A673 (cell line): ENCODE results near the gene COMP. TPM values are rescaled to one million over a fixed set of nuclear protein-coding genes. Genes with fewer than 3 reads are reported as not detected.

Experiments used
- BruUV-seq: library from RNA; stranded (reverse); fragments of 400-500 nt; replicated peaks from 2 replicates; lab custom pipeline; 2021; lab: Mats Ljungman, UMichigan
- CTCF ChIA-PET: fragments of 300-600 bp; sonication (Branson Sonifier 250); formaldehyde crosslinking; loops from one replicate; lab custom pipeline; 2022; ENCODE audit warnings: antibody characterized with exemption; lab: Charles Lee
- POLR2A ChIA-PET: fragments of 300-600 bp; sonication (Branson Sonifier 250); formaldehyde crosslinking; loops from one replicate; lab custom pipeline; 2022; ENCODE audit warnings: antibody characterized with exemption; ENCODE audit not compliant: low non-redundant PET; lab: Charles Lee
- DNase-seq: peaks from one replicate; pipeline ENCODE4 v3.0.0-alpha.2; 2015; ENCODE audit warnings: low spot score
- H3K27ac ChIP-seq: fragments of 200-600 bp; sonication (generic); 2 replicates; pipeline ENCODE4 v1.5.1; 2016; ENCODE audit warnings: mixed run types, low read depth, mild to moderate bottlenecking, mixed read lengths, antibody characterized with exemption, low read length; ENCODE audit not compliant: poor library complexity, severe bottlenecking
- H3K27me3 ChIP-seq: fragments of 200-600 bp; sonication (generic); replicated peaks from 2 replicates; pipeline ENCODE4 v1.6.1; 2017; ENCODE audit warnings: mixed run types, low read depth, mild to moderate bottlenecking, mixed read lengths, antibody characterized with exemption, low read length; ENCODE audit not compliant: insufficient read depth, poor library complexity
- H3K36me3 ChIP-seq: fragments of 200-600 bp; sonication (generic); 2 replicates; pipeline ENCODE4 v1.6.1; 2016; ENCODE audit warnings: mixed run types, mild to moderate bottlenecking, mixed read lengths, antibody characterized with exemption, low read length; ENCODE audit not compliant: insufficient read depth, poor library complexity, severe bottlenecking
- H3K4me1 ChIP-seq: fragments of 200-600 bp; sonication (generic); 2 replicates; pipeline ENCODE4 v1.6.1; 2017; ENCODE audit warnings: mixed run types, mild to moderate bottlenecking, mixed read lengths, antibody characterized with exemption, low read length; ENCODE audit not compliant: insufficient read depth, poor library complexity, severe bottlenecking
- H3K4me3 ChIP-seq: fragments of 200-600 bp; sonication (generic); 2 replicates; pipeline ENCODE4 v1.5.1; 2016; ENCODE audit warnings: low read depth, mixed run types, mild to moderate bottlenecking, mixed read lengths, low read length; ENCODE audit not compliant: poor library complexity, severe bottlenecking
- H3K9me3 ChIP-seq: fragments of 200-600 bp; sonication (generic); 2 replicates; pipeline ENCODE4 v1.6.1; 2016; ENCODE audit warnings: mixed run types, low read depth, mild to moderate bottlenecking, mixed read lengths, antibody characterized with exemption, low read length; ENCODE audit not compliant: poor library complexity, severe bottlenecking
- CTCF ChIP-seq: fragments of 300-800, 200-600 bp; sonication (generic); conservative IDR thresholded peaks from 2 replicates; pipeline ENCODE4 v1.5.1; 2017; ENCODE audit warnings: low read depth, mild to moderate bottlenecking, antibody characterized with exemption, low read length, moderate library complexity, mixed read lengths
- EZH2 ChIP-seq: fragments of 200-600 bp; sonication (generic); IDR thresholded peaks from 2 replicates; pipeline ENCODE4 v1.6.1; 2017; ENCODE audit warnings: borderline replicate concordance, low read depth, mild to moderate bottlenecking, mixed read lengths, antibody characterized with exemption, low read length; ENCODE audit not compliant: poor library complexity, severe bottlenecking
- intact Hi-C: fragments of 100-400 bp; cut with micrococcal nuclease; formaldehyde crosslinking; loops from one replicate; pipeline ENCODE4 v1.10.0; 2022; ENCODE audit not compliant: unreplicated experiment
- total RNA-seq: library from RNA; stranded (reverse); gene quantifications from 2 replicates; pipeline ENCODE4 v1.2.3, GENCODE V29; 2021

COMP gene
- total RNA-seq, 1 experiment from 2014 or later: not detected

GRCh38 chr19:18754501-18754900 lies 36.6 kb downstream of the COMP start:
- no TSS peak for BruUV-seq
- no peaks in the 10 kb centered on the region for H3K36me3 ChIP-seq
- no peaks in the 10 kb centered on the region for H3K9me3 ChIP-seq
- H3K4me1 ChIP-seq: peaks cover 4% of the 10 kb centered on the region
- POLR2A ChIA-PET: interaction anchor here (0.7 kb wide), 1 partner anchor 473 kb away, joined by 5 read pairs; the partner anchor contains the start of gene JUND
- TF ChIP-seq CTCF (no peak), EZH2 (no peak)
- no peaks in the 10 kb centered on the region for H3K27me3 ChIP-seq
- H3K4me3 ChIP-seq: no peak overlapping the region
- H3K27ac ChIP-seq: no peak overlapping the region
- CTCF ChIA-PET: no interaction called here
- intact Hi-C loops: no loop called here
- no peak for DNase-seq

- intact Hi-C loops: no loop called here
- DNase-seq: no peak
- CTCF ChIA-PET: no interaction called here
Measured at GRCh38 chr19:18751571-18751970, 39.5 kb downstream of the COMP start.

GRCh38 chr19:18750295-18750970 lies 40.7 kb downstream of the COMP start:
- intact Hi-C loops: no loop called here
- ChIA-PET CTCF (no interaction called here), POLR2A (no interaction called here)
- no peaks in the 10 kb centered on the region for H3K4me1 ChIP-seq
- H3K9me3 ChIP-seq: no peaks in the 10 kb centered on the region
- no peak overlapping the region for H3K4me3 ChIP-seq
- no peaks in the 10 kb centered on the region for H3K27me3 ChIP-seq
- H3K27ac ChIP-seq: no peak overlapping the region
- TF ChIP-seq CTCF (no peak), EZH2 (no peak)
- BruUV-seq: no TSS peak
- DNase-seq: no peak
- no peaks in the 10 kb centered on the region for H3K36me3 ChIP-seq

More at GRCh38 chr19:18751571-18751970, 39.5 kb downstream of the COMP start:
- POLR2A ChIA-PET: no interaction called here
- no peaks in the 10 kb centered on the region for H3K4me1 ChIP-seq
- H3K27me3 ChIP-seq: no peaks in the 10 kb centered on the region
- no peak for TF ChIP-seq EZH2
- no peaks in the 10 kb centered on the region for H3K36me3 ChIP-seq
- H3K27ac ChIP-seq: no peak overlapping the region
- BruUV-seq: no TSS peak
- no peak overlapping the region for H3K4me3 ChIP-seq
- H3K9me3 ChIP-seq: no peaks in the 10 kb centered on the region
